ENCODE measurements around the gene VANGL2.

DNA sequence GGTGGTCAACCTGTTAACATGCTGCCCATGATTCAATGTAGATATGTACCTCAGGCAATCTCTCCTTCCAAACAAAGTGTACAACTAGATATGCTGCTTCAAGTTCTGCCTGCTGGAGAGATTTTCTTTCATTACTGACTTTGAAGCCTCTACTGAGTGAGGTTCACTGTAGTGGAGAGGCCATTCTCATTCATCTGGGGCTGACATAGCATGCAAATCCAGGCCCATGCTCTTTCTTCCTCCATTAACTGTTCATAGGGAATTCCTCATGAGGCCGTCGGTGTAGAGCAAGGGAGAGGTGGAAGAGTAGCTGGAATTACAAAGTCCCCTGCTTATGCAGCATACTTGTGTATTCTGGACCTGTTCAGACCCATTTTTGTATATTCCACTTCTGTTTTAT is 38.6 kb downstream of the VANGL2 start:
- TF ChIP-seq CTCF (IDR thresholded peaks at IDR 0.05) (no peak), POLR2A (IDR thresholded peaks at IDR 0.05) (no peak), EP300 (IDR thresholded peaks at IDR 0.05) (no peak)
